CD4-positive, alpha-beta T cell treated with Interleukin-21 for 1 hour (primary cell): ENCODE measurements around the gene PEX13.
"Not testable (repeated sequence)": the region's sequence is repeated elsewhere in the genome, so short reads cannot be mapped to it uniquely, and the experiment has no call there.

ENCODE experiments used
- DNase-seq: peaks from one replicate; pipeline ENCODE4 v3.0.0-alpha.2; 2020

The PEX13 gene

GRCh38 chr2:61017556-61018317 lies at the start of gene PEX13, which contains the start of gene PUS10:
Gene PEX13 (plus strand): TSS chr2:61017720. CDS start chr2:61017760, 40 bp downstream.
Gene PUS10 (minus strand): TSS chr2:61018255. CDS start chr2:61011890, 6,365 bp downstream.
- DNase-seq, result peak; percentile 45

GRCh38 chr2:60972889-60973656 lies 44.4 kb upstream of the PEX13 start:
- DNase-seq, result no peak

- no peak for DNase-seq
These were observed 43.8 kb upstream of the PEX13 start for GRCh38 chr2:60973705-60974104.

- DNase-seq, result no peak
These were observed 42.9 kb upstream of the PEX13 start for GRCh38 chr2:60974652-60975051.

- DNase-seq, result no peak
These were observed 41.2 kb upstream of the PEX13 start for GRCh38 chr2:60976256-60976850.

- no peak for DNase-seq
These were observed 40.5 kb upstream of the PEX13 start for GRCh38 chr2:60976875-60977561.

GRCh38 chr2:60977562-60977895 lies 40.0 kb upstream of the PEX13 start:
- no peak for DNase-seq

GRCh38 chr2:60979231-60979630 lies 38.3 kb upstream of the PEX13 start:
- no peak for DNase-seq

GRCh38 chr2:60980071-60980815 lies 37.3 kb upstream of the PEX13 start:
- DNase-seq, result no peak

GRCh38 chr2:60982066-60982465 lies 35.5 kb upstream of the PEX13 start:
- not testable (repeated sequence) for DNase-seq

- DNase-seq, result no peak
These were observed 32.8 kb upstream of the PEX13 start for GRCh38 chr2:60984720-60985119.

GRCh38 chr2:60987041-60987440 lies 30.5 kb upstream of the PEX13 start:
- no peak for DNase-seq

GRCh38 chr2:60987656-60988055 lies 29.9 kb upstream of the PEX13 start:
- DNase-seq, result not testable (repeated sequence)

GRCh38 chr2:60989259-60989658 lies 28.3 kb upstream of the PEX13 start:
- no peak for DNase-seq

- DNase-seq, result no peak
These were observed 25.9 kb upstream of the PEX13 start for GRCh38 chr2:60991644-60992043.

- peak; percentile 70 for DNase-seq
These were observed 24.5 kb upstream of the PEX13 start for GRCh38 chr2:60992985-60993392.

GRCh38 chr2:60994131-60994530 lies 23.4 kb upstream of the PEX13 start:
- DNase-seq, result no peak

- DNase-seq, result peak; percentile 70
These were observed 18.6 kb upstream of the PEX13 start for GRCh38 chr2:60998628-60999545.

GRCh38 chr2:61005736-61006135 lies 11.8 kb upstream of the PEX13 start:
- no peak for DNase-seq

- DNase-seq, result no peak
These were observed 10.9 kb upstream of the PEX13 start for GRCh38 chr2:61006486-61007105.

GRCh38 chr2:61009355-61009754 lies 8.2 kb upstream of the PEX13 start:
- DNase-seq, result no peak
